Left kidney (tissue), 2 donors: ENCODE measurements around the gene PLPPR4. TPM values are rescaled to one million over a fixed set of nuclear protein-coding genes. Genes with fewer than 3 reads are reported as not detected.
"Not testable (repeated sequence)": the region's sequence is repeated elsewhere in the genome, so short reads cannot be mapped to it uniquely, and the experiment has no call there.

Experiments
- DNase-seq: peaks from one replicate; pipeline ENCODE4 v3.0.0-alpha.2; 2013
- polyA plus RNA-seq: library from polyadenylated mRNA; unstranded; fragments of 120-200 nt; gene quantifications from one replicate; pipeline ENCODE4 v1.2.1, GENCODE V29; 2013; ENCODE audit not compliant: insufficient read length

The PLPPR4 gene
- polyA plus RNA-seq, 1 donor = 2.3 TPM

- DNase-seq = no peak
Measured at GRCh38 chr1:99268021-99268420, 3.7 kb downstream of the PLPPR4 start.

DNA sequence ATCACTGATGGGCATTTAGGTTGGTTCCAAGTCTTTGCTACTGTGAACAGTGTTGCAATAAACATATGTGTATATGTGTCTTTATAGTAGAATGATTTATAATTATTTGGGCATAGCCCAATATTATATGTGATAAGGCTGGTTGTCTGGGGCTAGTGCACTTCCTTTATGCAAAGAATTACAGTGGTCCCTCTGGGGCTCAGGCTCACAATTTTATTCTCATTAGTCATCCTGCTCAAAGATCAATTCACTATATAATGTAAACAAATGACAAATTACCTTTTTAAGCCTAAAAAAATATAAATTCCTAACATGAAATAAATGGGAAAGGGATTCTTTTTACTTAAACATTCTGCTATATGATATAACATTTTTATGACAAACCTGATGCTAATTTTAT, 5.0 kb downstream of the PLPPR4 start:
- DNase-seq = no peak

DNA sequence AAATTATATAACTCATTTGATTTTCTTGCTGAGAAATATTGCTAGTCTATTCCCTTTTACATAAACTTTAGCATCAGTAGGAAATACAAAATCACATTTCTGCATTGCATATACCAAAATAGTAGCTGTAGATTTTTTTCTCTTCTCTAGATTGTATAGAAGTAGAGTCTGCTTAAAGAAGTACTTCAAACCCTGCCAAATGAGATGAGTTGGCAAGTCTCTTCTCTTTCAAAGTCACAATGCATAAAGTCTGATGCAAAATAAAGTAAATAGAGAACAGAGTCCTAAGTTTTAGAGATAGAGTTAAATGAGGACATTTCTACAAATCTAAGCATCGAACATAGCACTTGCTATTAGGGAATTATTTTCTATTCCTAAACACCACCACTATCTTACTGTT, 6.4 kb downstream of the PLPPR4 start:
- no peak for DNase-seq

GRCh38 chr1:99271249-99271648, 7.0 kb downstream of the PLPPR4 start:
- DNase-seq = no peak

GRCh38 chr1:99277066-99277465, 12.8 kb downstream of the PLPPR4 start:
- no peak for DNase-seq

DNA sequence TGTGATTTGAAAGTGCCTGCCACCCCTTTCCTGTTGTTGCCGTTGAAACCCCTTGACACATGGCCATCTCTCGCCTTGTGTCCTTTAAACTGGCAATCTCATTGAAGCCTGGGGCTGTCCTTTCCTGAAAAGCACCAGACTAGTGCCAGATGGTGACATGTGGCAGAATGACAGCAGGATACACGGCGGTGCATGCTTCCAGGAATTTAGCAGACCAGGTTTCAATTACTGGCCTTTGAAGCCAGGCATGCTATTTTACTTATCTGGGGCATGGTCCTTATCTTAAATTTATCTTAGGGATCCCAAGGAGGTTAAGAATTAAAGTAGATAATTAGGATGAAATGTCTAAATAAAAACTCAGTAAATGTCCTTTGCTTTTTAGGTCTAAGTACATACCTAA, 15.2 kb downstream of the PLPPR4 start:
- no peak for DNase-seq

DNA sequence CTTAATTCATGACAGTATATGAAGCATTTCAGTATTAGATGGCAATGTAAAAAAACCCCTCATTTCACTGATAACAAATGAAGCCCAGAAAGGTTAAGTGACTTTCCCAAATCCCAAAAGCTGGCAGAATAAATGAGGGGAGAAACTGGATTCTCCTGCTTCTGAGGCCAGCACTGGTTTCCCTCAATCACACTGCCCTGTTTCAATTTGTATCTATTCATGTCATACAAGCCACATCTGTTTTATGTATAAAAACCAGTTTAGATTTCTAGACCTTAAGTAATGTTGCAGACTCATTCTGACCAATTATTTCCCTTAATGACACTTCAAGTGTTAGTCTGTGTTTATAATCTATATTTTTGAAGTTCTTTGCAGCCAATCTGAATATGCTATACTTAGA, 16.8 kb downstream of the PLPPR4 start:
- no peak for DNase-seq

DNA sequence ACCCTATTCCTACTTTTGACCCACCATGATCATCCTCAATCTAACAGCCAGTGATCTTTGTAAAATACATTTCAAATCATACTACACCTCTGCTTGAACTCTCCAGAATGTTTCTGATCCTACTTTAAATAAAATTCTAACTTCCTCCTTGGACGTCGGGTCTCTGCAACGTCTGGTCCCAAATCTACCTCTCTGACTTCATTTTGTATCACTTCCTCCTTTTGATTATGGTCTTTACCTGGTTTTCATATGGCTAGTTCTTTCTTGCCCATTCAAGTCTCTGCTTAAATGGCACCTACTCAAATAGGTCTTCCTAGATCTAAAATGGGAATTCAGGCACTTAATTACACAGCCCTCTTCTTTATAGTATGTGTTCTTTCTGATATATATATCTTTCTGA, 18.2 kb downstream of the PLPPR4 start:
- no peak for DNase-seq

DNA sequence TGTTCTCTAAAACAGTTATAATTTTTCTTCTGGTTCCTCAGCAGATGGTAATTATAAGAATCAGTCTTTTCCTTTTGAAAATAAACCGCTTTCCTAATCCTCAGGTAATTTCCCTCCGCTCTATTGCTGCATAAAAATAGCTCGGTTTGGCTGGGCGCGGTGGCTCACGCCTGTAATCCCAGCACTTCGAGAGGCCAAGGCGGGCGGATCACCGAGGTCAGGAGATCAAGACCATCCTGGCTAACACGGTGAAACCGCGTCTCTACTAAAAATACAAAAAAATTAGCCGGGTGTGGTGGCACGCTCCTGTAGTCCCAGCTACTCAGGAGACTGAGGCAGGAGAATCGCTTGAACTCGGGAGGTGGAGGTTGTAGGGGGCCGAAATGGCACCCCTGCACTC, 19.2 kb downstream of the PLPPR4 start:
- not testable (repeated sequence) for DNase-seq

DNA sequence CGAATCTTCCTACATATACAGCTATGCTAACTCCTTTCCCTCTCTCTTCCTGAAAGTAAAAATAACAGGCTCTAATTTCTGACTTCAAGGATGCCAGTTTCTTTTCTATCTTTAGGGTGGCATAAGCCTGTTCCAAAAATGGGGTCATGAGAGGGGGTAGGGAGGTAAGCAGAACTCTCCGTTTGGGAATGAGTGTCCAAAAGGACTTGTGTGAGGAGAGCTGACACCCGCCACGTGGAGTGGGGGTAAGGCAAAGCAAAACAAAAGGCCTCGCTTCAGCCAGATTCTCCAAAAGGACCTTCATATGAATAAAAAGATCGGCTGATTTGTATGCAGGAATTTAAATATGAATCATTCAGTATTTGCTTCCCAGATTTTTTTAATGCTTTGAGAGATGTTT, 28.6 kb downstream of the PLPPR4 start:
- DNase-seq = no peak

- no peak for DNase-seq
Measured at GRCh38 chr1:99297923-99298322, 33.6 kb downstream of the PLPPR4 start.

DNA sequence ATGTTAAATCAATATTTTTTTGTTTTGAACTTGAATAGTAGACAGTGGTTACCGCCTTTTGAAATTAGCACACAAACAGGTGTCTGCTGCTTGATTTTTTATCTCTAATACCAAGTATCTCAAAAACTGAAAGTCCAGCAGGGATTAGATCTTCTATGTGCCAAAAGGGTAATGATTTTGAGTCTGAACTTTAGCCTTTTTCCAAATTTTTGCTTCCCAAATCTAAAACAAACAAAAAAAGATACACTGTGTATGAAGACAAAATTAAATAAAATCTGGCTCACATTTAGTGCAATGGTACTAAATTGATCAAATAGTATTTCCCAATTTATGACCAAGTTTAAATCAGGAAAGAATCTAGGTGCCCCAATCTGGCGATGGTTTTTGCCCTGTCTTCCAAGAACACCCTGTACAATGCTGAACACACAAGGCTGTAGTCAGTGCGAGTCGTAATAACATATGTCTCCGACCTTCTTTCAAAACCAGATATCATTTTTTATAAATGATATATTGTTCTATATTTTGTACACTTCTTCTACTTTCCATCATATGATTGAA, 40.5 kb downstream of the PLPPR4 start:
- no peak for DNase-seq

DNA sequence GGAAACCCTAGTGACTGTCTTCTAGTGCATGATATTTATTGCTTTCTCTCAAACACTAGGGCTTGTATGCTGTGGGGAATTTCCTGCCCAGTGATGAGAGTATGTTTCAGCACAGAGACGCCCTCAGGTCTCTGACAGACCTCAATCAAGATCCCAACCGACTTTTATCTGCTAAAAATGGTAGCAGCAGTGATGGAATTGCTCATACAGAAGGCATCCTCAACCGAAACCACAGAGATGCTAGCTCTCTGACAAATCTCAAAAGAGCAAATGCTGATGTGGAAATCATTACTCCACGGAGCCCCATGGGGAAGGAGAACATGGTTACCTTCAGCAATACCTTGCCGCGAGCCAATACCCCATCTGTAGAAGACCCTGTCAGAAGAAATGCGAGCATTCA, 41.3 kb downstream of the PLPPR4 start:
- no peak for DNase-seq

GRCh38 chr1:99306056-99306455, 41.8 kb downstream of the PLPPR4 start:
- DNase-seq = no peak

GRCh38 chr1:99306644-99307043, 42.4 kb downstream of the PLPPR4 start:
- no peak for DNase-seq

- DNase-seq = no peak
Measured at GRCh38 chr1:99315305-99315704, 51.0 kb downstream of the PLPPR4 start.

DNA sequence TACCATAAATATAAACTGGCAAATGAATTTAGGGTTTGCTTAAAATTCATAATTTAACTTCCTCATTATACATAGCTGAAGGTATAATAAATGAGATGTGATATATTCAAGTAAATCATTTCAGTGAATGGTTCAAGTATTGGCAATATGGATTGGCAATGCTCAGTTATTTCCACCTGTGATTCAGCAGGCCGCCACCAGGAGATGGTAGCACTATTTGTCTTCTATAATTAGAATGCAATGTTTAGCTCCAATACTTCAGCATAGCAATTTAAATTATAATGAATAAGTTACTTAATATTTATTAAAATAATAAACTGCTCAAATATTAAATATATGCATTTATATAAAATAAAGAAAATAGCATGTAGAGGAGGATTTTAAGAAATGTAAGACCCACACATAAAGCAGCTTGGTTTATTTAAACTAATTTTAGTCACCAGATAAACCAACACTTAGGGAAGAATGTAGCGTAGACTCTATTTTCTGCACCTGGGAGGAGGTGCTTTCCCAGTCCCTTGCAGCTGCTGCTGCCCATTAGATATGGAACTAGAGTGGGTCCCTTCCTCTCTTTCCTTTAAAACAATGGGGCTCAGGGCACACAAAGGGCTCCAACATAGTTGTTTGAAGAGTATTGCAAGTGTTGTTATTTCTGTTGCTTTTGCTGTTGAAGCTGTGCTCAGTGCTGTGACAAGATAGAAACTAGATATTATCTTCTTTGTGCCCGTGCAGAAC, 62.1 kb downstream of the PLPPR4 start:
- DNase-seq = no peak

DNA sequence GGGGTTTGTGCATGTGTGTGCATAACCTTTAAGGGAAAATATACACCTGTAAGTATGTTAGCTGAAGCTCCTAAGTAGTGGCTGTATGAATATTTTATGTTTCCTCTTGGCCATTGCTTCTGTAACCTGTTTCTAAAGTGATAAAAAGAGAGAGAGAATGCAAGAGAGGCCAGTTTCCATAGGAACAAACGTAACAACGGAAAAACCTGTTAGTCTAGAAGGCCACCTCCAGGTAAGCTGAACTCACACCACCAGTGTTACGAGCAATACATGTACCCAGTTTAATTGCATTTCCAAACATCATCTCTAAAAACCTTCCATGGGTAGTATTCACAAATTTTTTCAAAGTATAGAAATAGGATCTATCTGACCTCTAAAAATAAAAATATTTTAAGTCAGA, 63.1 kb downstream of the PLPPR4 start:
- DNase-seq = peak; percentile 34

DNA sequence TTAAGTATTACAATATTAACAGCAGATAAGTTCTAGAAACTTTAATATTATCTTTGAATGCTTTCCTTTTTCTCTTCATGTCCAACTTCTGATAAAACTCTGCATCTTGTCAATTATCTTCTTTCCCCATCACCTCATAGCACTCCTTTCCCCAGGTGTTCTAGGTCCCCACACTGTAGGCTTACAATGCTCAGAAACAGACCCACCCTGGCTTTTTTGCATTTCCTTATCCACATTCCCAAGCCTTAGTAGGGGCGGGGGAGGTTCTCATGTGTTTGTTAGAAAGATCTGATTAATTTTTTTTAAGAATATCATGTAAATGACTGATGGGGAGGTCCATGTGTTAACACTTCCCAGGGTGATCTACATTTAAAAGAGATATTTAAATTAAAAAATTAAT, 63.9 kb downstream of the PLPPR4 start:
- DNase-seq = no peak

GRCh38 chr1:99331083-99331482, 66.8 kb downstream of the PLPPR4 start:
- DNase-seq = no peak

- no peak for DNase-seq
Measured at GRCh38 chr1:99331636-99332035, 67.3 kb downstream of the PLPPR4 start.

GRCh38 chr1:99332561-99332960, 68.3 kb downstream of the PLPPR4 start:
- DNase-seq = no peak

GRCh38 chr1:99334991-99335390, 70.7 kb downstream of the PLPPR4 start:
- DNase-seq = no peak

- no peak for DNase-seq
Measured at GRCh38 chr1:99347041-99347684, 82.9 kb downstream of the PLPPR4 start.
